T-helper 22 cell (primary cell): ENCODE measurements around the gene ELANE.
"Not testable (repeated sequence)": the region's sequence is repeated elsewhere in the genome, so short reads cannot be mapped to it uniquely, and the experiment has no call there.

Source experiments
- DNase-seq: peaks from one replicate; pipeline ENCODE4 v3.0.0-alpha.2; 2020; ENCODE audit warnings: low read depth

The ELANE gene

GRCh38 chr19:814152-815078 is 37.7 kb upstream of the ELANE start:
- DNase-seq, result no peak

DNA sequence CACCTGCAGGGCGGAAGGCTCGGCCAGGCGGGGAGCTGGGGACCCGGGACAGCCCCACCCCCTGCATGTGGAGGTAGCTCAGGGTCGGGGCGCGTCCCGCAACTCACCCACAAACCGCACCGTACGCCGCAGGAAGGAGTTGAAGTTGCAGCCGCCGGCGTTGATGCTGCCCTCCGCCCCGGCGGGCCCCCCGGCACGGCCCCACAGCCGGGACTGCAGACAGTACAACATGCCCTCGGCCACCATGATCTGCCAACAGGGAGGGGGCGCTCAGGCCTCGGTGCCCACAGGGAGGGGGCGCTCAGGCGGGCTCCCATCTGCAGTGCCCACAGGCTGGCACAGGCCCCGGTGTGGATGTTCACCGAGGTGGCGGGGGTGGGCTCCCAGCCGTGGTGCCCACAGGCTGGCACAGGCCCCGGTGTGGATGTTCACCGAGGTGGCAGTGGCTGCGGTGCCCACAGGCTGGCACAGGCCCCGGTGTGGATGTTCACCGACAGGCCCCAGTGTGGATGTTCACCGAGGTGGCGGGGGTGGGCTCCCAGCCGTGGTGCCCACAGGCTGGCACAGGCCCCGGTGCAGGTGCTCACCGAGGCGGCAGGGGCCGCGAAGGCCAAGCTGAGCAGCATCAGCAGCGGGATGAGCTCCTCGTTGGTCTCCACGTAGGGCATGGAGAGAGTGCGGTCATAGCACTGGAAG is 36.9 kb upstream of the ELANE start:
- no peak for DNase-seq

DNA sequence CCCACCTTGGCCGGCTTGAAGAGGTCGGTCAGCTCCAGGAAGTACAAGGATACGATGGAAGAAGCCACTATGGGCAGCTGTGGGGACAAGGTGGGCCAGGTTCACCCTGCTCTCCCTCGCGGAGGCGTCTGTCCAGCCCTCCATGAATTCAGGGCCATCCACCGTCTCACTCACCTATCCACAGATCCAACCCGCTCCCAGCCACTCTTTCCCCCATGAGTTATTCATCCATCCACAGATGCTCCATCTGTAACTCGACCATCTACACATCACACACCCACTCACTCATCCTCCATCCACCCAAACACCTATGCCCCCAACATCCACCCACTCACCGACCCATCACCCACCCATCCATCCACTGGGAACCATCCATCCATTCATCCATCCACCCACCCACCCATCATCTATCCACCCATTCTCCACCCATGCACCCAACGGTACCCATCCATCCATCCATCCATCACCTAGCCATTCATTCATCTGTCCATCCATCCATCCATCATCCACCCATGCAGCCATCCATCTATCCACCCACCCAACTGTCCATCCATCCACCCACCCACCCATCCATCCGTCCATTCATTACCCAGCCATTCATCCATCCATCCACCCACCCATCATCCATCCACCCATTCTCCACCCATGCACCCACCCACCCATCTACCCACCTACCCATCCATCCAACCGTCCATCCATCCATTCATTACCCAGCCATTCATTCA is 36.2 kb upstream of the ELANE start:
- no peak for DNase-seq

GRCh38 chr19:816500-816857 is 35.6 kb upstream of the ELANE start:
- no peak for DNase-seq

DNA sequence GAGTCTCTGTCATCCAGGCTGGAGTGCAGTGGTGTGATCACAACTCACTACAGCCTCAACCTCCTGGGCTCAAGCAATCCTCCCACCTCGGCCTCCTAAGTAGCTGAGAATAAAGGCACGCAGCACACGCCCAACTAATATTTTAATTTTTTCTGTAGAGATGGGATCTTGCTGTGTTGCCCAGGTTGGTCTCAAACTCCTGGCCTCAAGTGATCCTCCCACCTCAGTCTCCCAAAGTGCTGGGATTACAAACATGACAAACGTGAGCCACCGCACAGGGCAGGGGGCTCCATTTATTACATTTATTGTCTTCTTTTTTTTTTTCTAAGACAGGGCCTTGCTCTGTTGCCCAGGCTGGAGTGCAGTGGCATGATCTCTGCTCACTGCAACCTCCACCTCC is 31.9 kb upstream of the ELANE start:
- not testable (repeated sequence) for DNase-seq

DNA sequence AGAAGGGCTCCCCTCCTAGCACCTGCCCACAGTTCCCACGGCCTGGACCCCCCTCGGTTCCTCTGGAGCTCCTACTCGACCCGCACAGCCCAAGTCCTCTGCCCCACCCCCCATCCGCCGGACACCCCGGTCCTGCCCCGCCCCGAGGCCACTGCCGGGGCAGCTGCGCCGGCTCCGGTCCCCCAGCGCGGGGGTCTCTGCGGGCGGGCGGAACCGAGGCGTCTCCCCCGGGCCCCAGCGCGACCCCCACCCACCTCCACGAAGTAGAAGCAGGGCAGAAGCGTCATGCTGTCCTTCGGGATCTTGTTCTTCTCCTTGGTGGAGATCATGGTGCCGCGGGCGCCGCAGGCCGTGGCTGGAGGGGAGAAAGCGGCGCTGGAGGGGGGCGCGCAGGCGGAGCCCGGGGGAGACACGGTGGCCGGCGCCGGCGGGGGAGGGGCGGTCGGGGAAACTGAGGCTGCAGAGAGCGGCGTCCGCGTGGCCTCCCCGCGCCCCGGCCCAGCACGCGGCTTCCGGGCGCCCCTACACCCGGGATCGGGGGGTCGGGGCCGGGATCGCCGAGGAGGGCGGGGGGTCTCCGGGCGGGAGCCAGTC is 30.8 kb upstream of the ELANE start:
- no peak for DNase-seq

DNA sequence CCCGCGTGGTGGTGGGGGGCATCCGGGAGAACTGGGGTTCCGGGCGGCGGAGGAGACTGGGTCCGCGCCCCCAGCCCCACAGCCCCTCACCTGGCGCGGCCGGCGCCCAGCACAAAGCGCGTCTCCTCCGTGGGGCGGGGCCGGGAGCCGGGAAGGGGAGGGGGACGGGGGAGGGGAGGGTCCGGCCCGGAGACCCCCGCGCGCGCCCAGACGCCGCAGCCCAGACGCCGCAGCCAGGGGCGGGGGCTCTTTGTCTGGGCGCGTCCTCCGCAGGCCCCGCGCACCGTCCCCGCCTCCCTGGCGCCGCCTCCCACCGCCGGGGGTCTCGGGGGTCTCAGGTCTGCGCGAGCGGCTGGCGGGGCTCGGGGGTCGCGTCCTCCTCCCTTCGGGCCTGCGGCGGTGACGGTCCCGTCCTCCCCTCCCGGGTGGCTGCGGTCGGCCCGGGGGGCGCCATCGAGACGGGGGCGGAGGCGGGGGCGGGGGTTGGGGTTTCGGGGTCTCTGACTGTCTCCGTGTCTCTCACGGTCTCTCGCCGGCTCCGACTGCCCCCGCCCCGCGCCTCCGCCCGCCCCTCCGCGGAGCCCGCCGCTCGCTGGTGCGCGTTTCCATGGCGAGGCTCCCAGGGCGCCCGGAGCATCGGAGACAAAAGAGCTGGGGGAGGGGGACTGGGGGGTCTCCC is 30.1 kb upstream of the ELANE start, which contains the start of gene PLPPR3:
Gene PLPPR3 (minus strand): TSS at position 131 of the 679 bp plus-strand sequence. CDS start 396 bp downstream, outside the sequence.
- DNase-seq, result no peak

GRCh38 chr19:823565-824121 is 28.5 kb upstream of the ELANE start:
- DNase-seq, result no peak

GRCh38 chr19:824885-825284 is 27.2 kb upstream of the ELANE start:
- DNase-seq, result no peak

GRCh38 chr19:825897-826644 is 26.0 kb upstream of the ELANE start:
- no peak for DNase-seq

GRCh38 chr19:827314-827709 is 24.8 kb upstream of the ELANE start:
- no peak for DNase-seq

GRCh38 chr19:827710-828321 is 24.3 kb upstream of the ELANE start, which contains the start of gene AZU1:
Gene AZU1 (plus strand): TSS chr19:827837. CDS start chr19:827847, 10 bp downstream.
- no peak for DNase-seq

DNA sequence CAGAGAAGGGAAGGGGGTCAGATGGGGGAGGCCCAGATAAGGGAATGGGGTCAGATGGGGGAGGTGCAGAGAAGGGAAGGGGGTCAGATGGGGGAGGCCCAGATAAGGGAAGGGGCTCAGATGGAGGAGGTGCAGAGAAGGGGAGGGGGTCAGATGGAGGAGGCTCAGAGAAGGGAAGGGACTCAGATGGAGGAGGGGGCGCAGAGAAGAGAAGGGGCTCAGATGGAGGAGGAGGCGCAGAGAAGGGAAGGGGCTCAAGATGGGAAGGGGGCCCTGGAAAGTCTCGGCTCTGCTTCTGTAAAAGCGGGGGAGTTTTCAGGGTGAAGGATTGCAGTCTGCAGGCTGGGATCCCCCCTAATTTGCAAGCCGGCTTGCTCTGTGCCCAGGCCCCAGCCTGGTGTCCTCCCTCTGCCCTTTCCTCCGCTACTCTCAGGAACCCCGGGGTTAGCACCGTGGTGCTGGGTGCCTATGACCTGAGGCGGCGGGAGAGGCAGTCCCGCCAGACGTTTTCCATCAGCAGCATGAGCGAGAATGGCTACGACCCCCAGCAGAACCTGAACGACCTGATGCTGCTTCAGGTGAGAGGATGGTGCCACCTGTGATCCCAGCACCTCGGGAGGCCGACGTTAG is 22.9 kb upstream of the ELANE start:
- no peak for DNase-seq

DNA sequence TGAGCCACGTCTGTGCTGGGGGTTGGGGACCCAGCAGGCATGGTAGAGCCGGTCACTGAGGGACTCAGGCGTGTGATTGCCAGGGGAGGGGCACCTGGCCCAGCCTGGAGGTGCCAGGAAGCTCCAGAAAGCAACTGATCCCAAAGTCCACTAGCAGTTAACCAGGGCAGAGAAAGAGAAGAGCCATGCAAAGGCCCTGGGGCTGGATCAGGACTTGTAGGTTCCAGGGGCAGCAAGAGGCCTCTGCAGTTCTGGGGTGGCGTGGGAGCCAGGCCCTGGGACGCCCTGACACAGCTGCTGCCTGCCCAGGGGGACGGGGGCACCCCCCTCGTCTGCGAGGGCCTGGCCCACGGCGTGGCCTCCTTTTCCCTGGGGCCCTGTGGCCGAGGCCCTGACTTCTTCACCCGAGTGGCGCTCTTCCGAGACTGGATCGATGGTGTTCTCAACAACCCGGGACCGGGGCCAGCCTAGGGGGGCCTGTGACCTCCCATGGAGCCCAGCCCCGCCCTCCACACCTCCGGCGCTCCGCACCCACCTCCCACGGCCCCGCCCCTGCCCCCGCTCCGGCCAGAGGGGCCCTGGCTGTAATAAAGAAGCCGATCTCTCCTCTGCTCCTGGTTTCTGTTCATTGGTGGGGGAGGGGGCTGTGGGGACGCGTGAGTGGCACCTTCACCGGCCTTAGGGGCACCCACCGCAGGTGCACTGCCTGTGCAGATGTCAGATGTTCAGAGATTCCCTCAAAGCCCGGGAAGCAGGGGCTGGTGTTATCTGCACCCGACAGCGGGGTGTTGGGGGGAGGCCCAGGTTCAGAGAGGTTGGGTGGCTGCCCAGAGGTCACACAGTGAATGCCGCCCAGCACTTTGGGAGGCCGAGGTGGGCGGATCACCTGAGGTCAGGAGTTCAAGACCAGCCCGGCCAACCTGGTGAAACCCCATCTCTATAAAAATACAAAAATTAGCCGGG is 20.4 kb upstream of the ELANE start:
- no peak for DNase-seq

DNA sequence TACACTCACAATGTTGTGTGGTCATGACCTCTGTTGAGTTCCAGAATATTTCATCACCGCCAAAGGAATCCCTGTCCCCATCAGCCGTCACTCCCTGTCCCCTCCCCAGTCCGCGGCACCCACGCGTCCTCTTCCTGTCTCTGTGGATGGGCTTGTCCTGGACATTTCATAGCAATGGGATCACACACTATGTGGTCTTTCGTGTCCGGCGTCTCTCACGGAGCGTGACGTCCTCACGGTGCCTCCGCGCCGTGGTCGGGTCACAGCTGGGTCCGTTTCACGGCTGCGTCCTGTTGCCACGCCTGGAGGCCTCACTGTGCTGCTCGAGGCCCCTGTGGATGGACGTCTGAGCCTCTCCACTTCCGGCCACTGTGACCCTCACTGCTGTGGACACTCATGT is 17.9 kb upstream of the ELANE start:
- DNase-seq, result no peak

- DNase-seq, result no peak
These were observed 16.8 kb upstream of the ELANE start for GRCh38 chr19:835210-835810.

DNA sequence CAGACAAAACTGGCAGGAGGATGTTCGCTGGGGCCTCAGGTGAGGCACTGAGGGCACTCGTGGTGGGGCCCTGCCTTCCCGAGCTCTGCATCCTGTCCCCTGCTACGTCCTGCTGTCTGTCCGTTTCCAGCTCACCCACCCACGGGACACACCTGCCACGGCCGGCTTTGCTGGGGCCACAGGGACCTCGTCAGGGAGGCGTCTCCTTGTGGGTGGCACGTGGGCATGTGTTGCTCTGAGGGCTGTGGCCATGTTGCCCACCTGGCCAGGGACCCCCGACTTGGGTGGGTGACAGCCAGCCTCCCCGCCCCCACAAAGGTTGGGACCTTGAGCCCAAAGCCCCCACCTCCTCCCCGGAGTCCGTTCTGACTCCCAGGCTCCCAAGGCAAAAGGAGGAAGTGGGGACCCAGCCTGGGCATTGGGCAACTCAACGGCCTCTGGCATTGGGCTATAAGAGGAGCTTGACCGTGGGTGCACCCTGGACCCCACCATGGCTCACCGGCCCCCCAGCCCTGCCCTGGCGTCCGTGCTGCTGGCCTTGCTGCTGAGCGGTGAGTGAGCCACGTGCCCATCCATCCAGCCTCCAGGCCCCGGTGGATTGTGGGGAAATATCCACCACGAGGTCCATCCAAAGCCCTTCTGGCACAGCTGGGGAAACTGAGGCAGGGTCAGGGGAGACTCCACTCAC is 11.4 kb upstream of the ELANE start, which contains the start of gene PRTN3:
Gene PRTN3 (plus strand): TSS at position 481 of the 688 bp plus-strand sequence. CDS start 10 bp downstream, at position 491.
- DNase-seq, result no peak
